Measurements from ENCODE around the gene NNT.
"Not testable (repeated sequence)": the region's sequence is repeated elsewhere in the genome, so short reads cannot be mapped to it uniquely, and the experiment has no call there.

NNT gene

GRCh38 chr5:43570450-43571158 lies 32.4 kb upstream of the NNT start:
- H3K9ac ChIP-seq, result no peak overlapping the region
- no peaks in the 10 kb centered on the region for H3K4me1 ChIP-seq (ENCODE audit: low read depth, poor library complexity, severe bottlenecking)
- H3K4me2 ChIP-seq, result no peak overlapping the region
- no peaks in the 10 kb centered on the region for H3K79me2 ChIP-seq (ENCODE audit: insufficient read depth, low read depth)
- no peaks in the 10 kb centered on the region for H4K20me1 ChIP-seq (ENCODE audit: insufficient read depth)
- H3K27me3 ChIP-seq (ENCODE audit: insufficient read depth, low read depth), result no peaks in the 10 kb centered on the region
- H3K36me3 ChIP-seq (ENCODE audit: insufficient read depth), result no peaks in the 10 kb centered on the region
- TF ChIP-seq, protein P1, sequence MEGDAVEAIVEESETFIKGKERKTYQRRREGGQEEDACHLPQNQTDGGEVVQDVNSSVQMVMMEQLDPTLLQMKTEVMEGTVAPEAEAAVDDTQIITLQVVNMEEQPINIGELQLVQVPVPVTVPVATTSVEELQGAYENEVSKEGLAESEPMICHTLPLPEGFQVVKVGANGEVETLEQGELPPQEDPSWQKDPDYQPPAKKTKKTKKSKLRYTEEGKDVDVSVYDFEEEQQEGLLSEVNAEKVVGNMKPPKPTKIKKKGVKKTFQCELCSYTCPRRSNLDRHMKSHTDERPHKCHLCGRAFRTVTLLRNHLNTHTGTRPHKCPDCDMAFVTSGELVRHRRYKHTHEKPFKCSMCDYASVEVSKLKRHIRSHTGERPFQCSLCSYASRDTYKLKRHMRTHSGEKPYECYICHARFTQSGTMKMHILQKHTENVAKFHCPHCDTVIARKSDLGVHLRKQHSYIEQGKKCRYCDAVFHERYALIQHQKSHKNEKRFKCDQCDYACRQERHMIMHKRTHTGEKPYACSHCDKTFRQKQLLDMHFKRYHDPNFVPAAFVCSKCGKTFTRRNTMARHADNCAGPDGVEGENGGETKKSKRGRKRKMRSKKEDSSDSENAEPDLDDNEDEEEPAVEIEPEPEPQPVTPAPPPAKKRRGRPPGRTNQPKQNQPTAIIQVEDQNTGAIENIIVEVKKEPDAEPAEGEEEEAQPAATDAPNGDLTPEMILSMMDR (conservative IDR thresholded peaks at IDR 0.05; ENCODE audit: low read depth, low read length), result no peak
- no peak overlapping the region for H3K4me3 ChIP-seq (IDR thresholded peaks at IDR 0.05; ENCODE audit: insufficient read depth, low read depth, low read length)
- H2AFZ ChIP-seq (ENCODE audit: low read depth), result no peak overlapping the region
- no peak overlapping the region for H3K27ac ChIP-seq

DNA sequence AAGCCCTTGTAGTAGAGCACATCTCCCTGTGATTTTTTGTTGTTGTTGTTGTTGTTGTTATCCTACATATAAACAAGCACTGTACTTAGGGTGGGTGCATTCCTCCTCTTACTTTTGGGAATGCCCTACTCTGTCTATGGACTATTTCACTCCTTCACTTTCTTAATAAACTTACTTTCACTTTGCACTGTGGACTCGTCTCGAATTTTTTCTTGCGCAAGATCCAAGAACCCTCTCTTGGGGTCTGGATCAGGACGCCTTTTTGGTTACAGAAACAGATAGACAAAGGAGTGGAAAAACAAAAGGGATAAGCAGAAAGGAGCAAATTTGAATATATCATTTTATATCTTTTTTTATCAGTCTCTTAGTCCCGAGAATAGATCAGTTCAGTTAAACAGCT lies 31.7 kb upstream of the NNT start:
- Histone ChIP-seq H3K27me3 (ENCODE audit: insufficient read depth, low read depth) (no peaks in the 10 kb centered on the region), H3K9ac (no peak overlapping the region), H3K4me1 (ENCODE audit: low read depth, poor library complexity, severe bottlenecking) (no peaks in the 10 kb centered on the region), H3K4me2 (no peak overlapping the region), H2AFZ (ENCODE audit: low read depth) (no peak overlapping the region), H3K36me3 (ENCODE audit: insufficient read depth) (no peaks in the 10 kb centered on the region), H3K4me3 (IDR thresholded peaks at IDR 0.05; ENCODE audit: insufficient read depth, low read depth, low read length) (no peak overlapping the region), H3K27ac (no peak overlapping the region), H4K20me1 (ENCODE audit: insufficient read depth) (no peaks in the 10 kb centered on the region), H3K79me2 (ENCODE audit: insufficient read depth, low read depth) (no peaks in the 10 kb centered on the region)
- TF ChIP-seq, protein P1 (conservative IDR thresholded peaks at IDR 0.05; ENCODE audit: low read depth, low read length), result no peak

GRCh38 chr5:43572357-43572756 lies 30.6 kb upstream of the NNT start:
- no peak overlapping the region for H3K4me3 ChIP-seq (IDR thresholded peaks at IDR 0.05; ENCODE audit: insufficient read depth, low read depth, low read length)
- H3K27ac ChIP-seq, result no peak overlapping the region
- no peak overlapping the region for H3K4me2 ChIP-seq
- H3K27me3 ChIP-seq (ENCODE audit: insufficient read depth, low read depth), result no peaks in the 10 kb centered on the region
- TF ChIP-seq, protein P1 (conservative IDR thresholded peaks at IDR 0.05; ENCODE audit: low read depth, low read length), result no peak
- no peaks in the 10 kb centered on the region for H3K4me1 ChIP-seq (ENCODE audit: low read depth, poor library complexity, severe bottlenecking)
- no peaks in the 10 kb centered on the region for H3K36me3 ChIP-seq (ENCODE audit: insufficient read depth)
- no peak overlapping the region for H3K9ac ChIP-seq
- no peak overlapping the region for H2AFZ ChIP-seq (ENCODE audit: low read depth)
- H3K79me2 ChIP-seq (ENCODE audit: insufficient read depth, low read depth), result no peaks in the 10 kb centered on the region
- no peaks in the 10 kb centered on the region for H4K20me1 ChIP-seq (ENCODE audit: insufficient read depth)

DNA sequence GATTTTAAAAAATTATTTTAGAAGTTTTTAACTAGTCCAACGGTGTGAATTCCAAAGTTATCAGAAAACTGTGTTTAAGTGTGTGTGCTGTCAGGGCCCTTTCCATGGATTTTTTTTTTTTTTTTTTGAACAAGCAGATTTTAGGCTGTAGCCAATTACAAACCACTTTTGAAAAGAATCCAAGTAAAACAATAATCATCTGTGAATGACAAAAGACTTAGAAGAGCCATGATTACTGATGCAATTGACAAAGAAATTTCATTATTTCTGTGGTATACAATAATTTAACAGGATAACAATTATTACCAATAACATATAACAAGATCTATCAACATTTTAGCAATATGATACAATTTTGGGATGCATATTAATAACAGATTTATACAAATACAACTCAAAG lies 29.9 kb upstream of the NNT start:
- TF ChIP-seq, protein P1 (conservative IDR thresholded peaks at IDR 0.05; ENCODE audit: low read depth, low read length), result no peak
- no peak overlapping the region for H3K4me2 ChIP-seq
- H2AFZ ChIP-seq (ENCODE audit: low read depth), result no peak overlapping the region
- no peak overlapping the region for H3K27ac ChIP-seq
- H4K20me1 ChIP-seq (ENCODE audit: insufficient read depth), result no peaks in the 10 kb centered on the region
- no peaks in the 10 kb centered on the region for H3K79me2 ChIP-seq (ENCODE audit: insufficient read depth, low read depth)
- no peaks in the 10 kb centered on the region for H3K36me3 ChIP-seq (ENCODE audit: insufficient read depth)
- no peaks in the 10 kb centered on the region for H3K27me3 ChIP-seq (ENCODE audit: insufficient read depth, low read depth)
- no peak overlapping the region for H3K9ac ChIP-seq
- H3K4me3 ChIP-seq (IDR thresholded peaks at IDR 0.05; ENCODE audit: insufficient read depth, low read depth, low read length), result no peak overlapping the region
- H3K4me1 ChIP-seq (ENCODE audit: low read depth, poor library complexity, severe bottlenecking), result no peaks in the 10 kb centered on the region

GRCh38 chr5:43580402-43581210 lies 22.4 kb upstream of the NNT start:
- H4K20me1 ChIP-seq (ENCODE audit: insufficient read depth); H2AFZ ChIP-seq (ENCODE audit: low read depth); H3K4me1 ChIP-seq (ENCODE audit: low read depth, poor library complexity, severe bottlenecking); H3K4me3 ChIP-seq (IDR thresholded peaks at IDR 0.05; ENCODE audit: insufficient read depth, low read depth, low read length); H3K4me2 ChIP-seq; H3K27me3 ChIP-seq (ENCODE audit: insufficient read depth, low read depth); H3K9ac ChIP-seq; H3K36me3 ChIP-seq (ENCODE audit: insufficient read depth); H3K79me2 ChIP-seq (ENCODE audit: insufficient read depth, low read depth); H3K27ac ChIP-seq: not testable (repeated sequence)
